IPS DF 6.9 (cell line): Measurements from ENCODE around the gene ATG2A.
A peak's percentile ranks its signal among the peaks of the same experiment; 100 is the strongest.

ENCODE experiments used
- DNase-seq: peaks from one replicate; pipeline ENCODE4 v3.0.0-alpha.2; 2013; ENCODE audit warnings: low read depth, low spot score
- H3K27ac ChIP-seq: one replicate; pipeline ENCODE4 v1.5.1; 2013; ENCODE audit warnings: low read length, control low read depth
- H3K27me3 ChIP-seq: 2 replicates; pipeline ENCODE4 v1.6.1; 2013; ENCODE audit warnings: mild to moderate bottlenecking, low read length; ENCODE audit not compliant: control insufficient read depth, insufficient read depth
- H3K36me3 ChIP-seq: 2 replicates; pipeline ENCODE4 v1.6.1; 2013; ENCODE audit warnings: low read length; ENCODE audit not compliant: control insufficient read depth, insufficient read depth
- H3K4me1 ChIP-seq: 2 replicates; pipeline ENCODE4 v1.6.1; 2013; ENCODE audit warnings: low read length; ENCODE audit not compliant: control insufficient read depth, insufficient read depth
- H3K4me3 ChIP-seq: 2 replicates; pipeline ENCODE4 v1.5.1; 2013; ENCODE audit warnings: mild to moderate bottlenecking, low read length
- H3K9me3 ChIP-seq: 2 replicates; pipeline ENCODE4 v1.6.1; 2013; ENCODE audit warnings: low read length, inconsistent platforms; ENCODE audit not compliant: control insufficient read depth, insufficient read depth
- WGBS: extraction: QIAGEN DNeasy Blood & Tissue Kit; methylation state at CpG from one replicate; pipeline ENCODE4 v1.1.7; 2013; ENCODE audit warnings: mixed read lengths, missing lambda C conversion rate; ENCODE audit not compliant: insufficient read length, insufficient coverage; 5-methylcytosine and 5-hydroxymethylcytosine counted together

Gene ATG2A

GRCh38 chr11:64916775-64917662 is at the start of gene ATG2A:
ATG2A (minus strand) TSS chr11:64917209; CDS start chr11:64917135, 74 bp downstream.
- no peak within 1 kb of the TSS for H3K27ac ChIP-seq

GRCh38 chr11:64963072-64963631 is 46.1 kb upstream of the ATG2A start:
- Histone ChIP-seq H3K36me3 (no peaks in the 10 kb centered on the region), H3K27ac (no peak overlapping the region), H3K4me1 (no peaks in the 10 kb centered on the region), H3K27me3 (no peaks in the 10 kb centered on the region), H3K4me3 (no peak overlapping the region), H3K9me3 (no peaks in the 10 kb centered on the region)
- DNase-seq = no peak
- no CpG with 5 or more reads among the region's 5 CpGs for WGBS

More at GRCh38 chr11:64916775-64917662, at the start of gene ATG2A:
- no peaks in the 10 kb centered on the region for H3K27me3 ChIP-seq
- no peaks in the 10 kb centered on the region; the same call in 1 of the 2 replicates for H3K4me1 ChIP-seq
- peak; percentile 97 for DNase-seq
- H3K36me3 ChIP-seq = peaks cover 9% of the 10 kb centered on the region; the same call in 1 of the 2 replicates
- no peaks in the 10 kb centered on the region for H3K9me3 ChIP-seq
- peak within 1 kb of the TSS; percentile 79 for H3K4me3 ChIP-seq
- WGBS = no CpG with 5 or more reads among the region's 57 CpGs

GRCh38 chr11:64960719-64961118 is 43.7 kb upstream of the ATG2A start:
- H3K27me3 ChIP-seq = no peaks in the 10 kb centered on the region
- WGBS = no CpG with 5 or more reads among the region's 4 CpGs
- H3K4me3 ChIP-seq = no peak overlapping the region
- H3K36me3 ChIP-seq = no peaks in the 10 kb centered on the region
- H3K4me1 ChIP-seq = no peaks in the 10 kb centered on the region
- DNase-seq = no peak
- no peak overlapping the region for H3K27ac ChIP-seq
- H3K9me3 ChIP-seq = no peaks in the 10 kb centered on the region

- Histone ChIP-seq H3K36me3 (no peaks in the 10 kb centered on the region), H3K27ac (no peak overlapping the region), H3K9me3 (no peaks in the 10 kb centered on the region), H3K4me3 (no peak overlapping the region), H3K27me3 (no peaks in the 10 kb centered on the region), H3K4me1 (no peaks in the 10 kb centered on the region)
- no peak for DNase-seq
- WGBS = no CpG with 5 or more reads among the region's 3 CpGs
These were observed 42.5 kb upstream of the ATG2A start for GRCh38 chr11:64959498-64959897.

GRCh38 chr11:64954201-64954600 is 37.2 kb upstream of the ATG2A start:
- H3K27me3 ChIP-seq = no peaks in the 10 kb centered on the region

DNA sequence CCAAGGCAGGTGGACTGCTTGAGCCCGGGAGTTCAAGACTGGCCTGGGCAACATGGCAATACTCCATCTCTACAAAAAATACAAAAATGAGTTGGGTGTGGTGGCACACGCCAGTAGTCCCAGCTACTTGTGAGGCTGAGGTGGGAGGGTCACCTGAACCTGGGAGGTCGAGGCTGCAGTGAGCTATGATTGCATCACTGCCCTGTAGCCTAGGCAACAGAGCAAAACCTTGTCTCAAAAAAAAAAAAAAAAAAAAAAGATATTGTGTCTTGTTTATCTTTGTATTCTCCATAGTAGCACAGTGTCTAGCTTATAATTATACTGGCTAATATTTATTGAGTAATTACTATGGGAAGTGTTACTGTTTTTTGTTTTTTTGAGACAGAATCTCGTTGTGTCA is 34.5 kb upstream of the ATG2A start:
- H3K27me3 ChIP-seq = no peaks in the 10 kb centered on the region
- WGBS = no CpG with 5 or more reads among the region's 4 CpGs

More at GRCh38 chr11:64954201-64954600, 37.2 kb upstream of the ATG2A start:
- Histone ChIP-seq H3K9me3 (no peaks in the 10 kb centered on the region), H3K4me3 (no peak overlapping the region), H3K36me3 (no peaks in the 10 kb centered on the region), H3K27ac (no peak overlapping the region), H3K4me1 (no peaks in the 10 kb centered on the region)
- WGBS = no CpG with 5 or more reads among the region's 5 CpGs
- no peak for DNase-seq

DNA sequence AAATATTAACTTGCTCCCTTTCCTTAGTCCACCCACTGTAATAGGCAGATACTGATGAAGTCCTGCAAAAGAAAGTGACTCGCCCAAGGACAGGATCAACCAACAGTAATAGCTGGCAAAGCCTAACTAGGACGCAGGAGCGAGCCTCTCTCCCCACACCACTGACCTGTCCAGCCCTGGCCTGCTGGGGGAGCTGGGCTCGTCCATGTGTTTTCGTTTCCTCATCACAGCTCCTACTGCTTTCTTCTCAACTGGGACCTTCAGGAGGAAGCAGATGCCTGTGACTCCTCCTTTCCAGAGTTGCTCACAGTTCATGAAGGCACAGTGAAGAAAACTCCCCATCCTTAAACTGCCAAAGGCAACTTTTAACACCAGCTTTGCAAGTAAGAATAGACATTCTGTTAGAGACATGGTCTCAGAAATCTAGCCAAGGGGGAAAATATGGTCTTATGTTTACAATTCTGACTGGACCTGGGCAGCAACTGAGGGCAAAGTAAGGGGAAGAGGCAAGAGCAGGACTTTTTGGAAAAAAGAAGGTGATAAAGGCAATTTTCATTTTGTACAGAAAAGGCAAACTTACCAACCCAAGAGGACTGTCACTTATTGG is 30.3 kb upstream of the ATG2A start:
- DNase-seq = no peak
- Histone ChIP-seq H3K27me3 (no peaks in the 10 kb centered on the region; the same call in 1 of the 2 replicates), H3K4me3 (no peak overlapping the region), H3K4me1 (no peaks in the 10 kb centered on the region), H3K36me3 (no peaks in the 10 kb centered on the region), H3K9me3 (no peaks in the 10 kb centered on the region), H3K27ac (no peak overlapping the region)
- no CpG with 5 or more reads among the region's 5 CpGs for WGBS

More for the DNA sequence above, 34.5 kb upstream of the ATG2A start:
- no peaks in the 10 kb centered on the region for H3K36me3 ChIP-seq
- H3K4me3 ChIP-seq = no peak overlapping the region
- DNase-seq = no peak
- H3K4me1 ChIP-seq = no peaks in the 10 kb centered on the region
- H3K9me3 ChIP-seq = no peaks in the 10 kb centered on the region
- no peak overlapping the region for H3K27ac ChIP-seq

DNA sequence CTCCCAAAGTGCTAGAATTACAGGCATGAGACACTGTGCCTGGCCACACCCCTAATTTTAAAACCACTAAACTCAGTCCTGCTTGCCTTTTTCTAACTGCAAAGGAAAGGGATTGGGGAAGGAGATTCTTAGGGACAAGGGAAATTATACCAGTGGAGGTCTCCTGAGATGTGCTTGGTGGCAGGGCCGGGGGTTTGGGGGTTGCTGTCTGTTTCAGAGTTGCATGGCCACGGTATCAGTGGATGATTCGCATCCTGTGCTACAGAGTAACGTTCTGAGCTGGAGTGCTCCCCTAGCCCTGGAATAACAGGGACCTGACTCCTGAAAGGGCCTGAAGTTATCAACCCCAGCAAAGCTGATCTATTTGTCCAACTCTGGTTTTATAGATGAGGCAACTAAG is 19.5 kb upstream of the ATG2A start:
- Histone ChIP-seq H3K27me3 (no peaks in the 10 kb centered on the region), H3K27ac (no peak overlapping the region), H3K36me3 (no peaks in the 10 kb centered on the region), H3K4me3 (no peak overlapping the region), H3K4me1 (peaks cover 9% of the 10 kb centered on the region), H3K9me3 (no peaks in the 10 kb centered on the region)
- WGBS = no CpG with 5 or more reads among the region's 4 CpGs
- no peak for DNase-seq

DNA sequence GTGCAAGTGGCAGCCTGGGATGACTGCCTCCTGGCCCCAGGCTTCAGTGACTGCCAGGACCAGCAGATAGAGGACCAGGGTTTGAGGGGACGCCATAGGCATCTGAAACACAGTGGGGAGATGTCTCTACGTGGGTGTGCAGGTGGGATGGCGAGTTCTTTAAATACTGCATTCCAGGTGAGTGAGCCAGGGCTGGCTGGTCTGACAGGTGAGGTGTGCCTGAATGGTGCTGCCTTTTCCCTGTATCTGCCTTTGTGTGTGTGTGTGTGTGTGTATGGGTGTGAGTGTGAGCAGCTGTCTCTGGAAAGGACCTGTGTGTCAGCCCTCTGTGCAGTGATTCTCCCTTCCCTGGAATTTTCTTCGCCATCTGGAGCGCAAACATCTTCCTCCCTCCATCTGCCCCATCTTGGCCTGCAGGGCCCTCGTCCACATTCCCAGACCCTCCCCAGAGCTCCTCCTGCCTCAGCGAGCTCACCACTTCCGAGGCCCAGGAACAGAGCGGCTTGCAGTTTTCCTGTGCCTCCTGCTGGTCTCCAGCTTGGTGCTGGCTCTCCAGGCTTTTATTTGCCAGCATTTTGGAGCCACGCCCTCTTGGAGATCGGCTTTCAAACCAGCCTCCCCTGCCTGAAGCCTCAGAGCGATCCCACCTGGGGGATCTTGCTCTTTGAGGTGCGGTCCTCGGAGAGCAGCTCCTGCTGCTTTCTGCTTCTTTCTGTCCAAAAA is 18.5 kb upstream of the ATG2A start, which contains the start of gene GPHA2:
Gene GPHA2, minus strand, starts transcription at position 535 of the 723 bp plus-strand sequence. Its CDS starts 433 bp downstream, at position 102.
- no peak within 1 kb of the TSS for H3K27ac ChIP-seq
- H3K27me3 ChIP-seq = no peaks in the 10 kb centered on the region
- no peaks in the 10 kb centered on the region for H3K36me3 ChIP-seq
- no peaks in the 10 kb centered on the region for H3K9me3 ChIP-seq
- no CpG with 5 or more reads among the region's 14 CpGs for WGBS
- H3K4me1 ChIP-seq = peaks cover 9% of the 10 kb centered on the region
- H3K4me3 ChIP-seq = no peak within 1 kb of the TSS
- DNase-seq = no peak
